ENCODE results near the gene DIAPH1.

The DIAPH1 gene

GRCh38 chr5:141524604-141525597, 93.9 kb downstream of the DIAPH1 start:
- DNase-seq (ENCODE audit: insufficient read length, low spot score) = peak; percentile 86
- peak; percentile 92 for FAIRE-seq

GRCh38 chr5:141523991-141524390, 94.8 kb downstream of the DIAPH1 start:
- FAIRE-seq (no peak), DNase-seq (ENCODE audit: insufficient read length, low spot score) (no peak)

- DNase-seq (ENCODE audit: insufficient read length, low spot score) (no peak), FAIRE-seq (no peak)
Observed at GRCh38 chr5:141522301-141522700, 96.5 kb downstream of the DIAPH1 start.

GRCh38 chr5:141521244-141521781, 97.5 kb downstream of the DIAPH1 start:
- DNase-seq (ENCODE audit: insufficient read length, low spot score) = peak; percentile 78
- FAIRE-seq = peak; percentile 76

- no peak for FAIRE-seq
- no peak for DNase-seq (ENCODE audit: insufficient read length, low spot score)
Observed at GRCh38 chr5:141519605-141520565, 98.9 kb downstream of the DIAPH1 start.

- no peak for FAIRE-seq
- no peak for DNase-seq (ENCODE audit: insufficient read length, low spot score)
Observed at GRCh38 chr5:141518618-141519015, 100.2 kb downstream of the DIAPH1 start.

GRCh38 chr5:141517880-141518617, 100.8 kb downstream of the DIAPH1 start:
- no peak for DNase-seq (ENCODE audit: insufficient read length, low spot score)
- FAIRE-seq = no peak

- DNase-seq (ENCODE audit: insufficient read length, low spot score) (no peak), FAIRE-seq (no peak)
Observed at GRCh38 chr5:141517312-141517711, 101.5 kb downstream of the DIAPH1 start.

GRCh38 chr5:141516672-141517025, 102.2 kb downstream of the DIAPH1 start:
- DNase-seq (ENCODE audit: insufficient read length, low spot score) = no peak
- no peak for FAIRE-seq

GRCh38 chr5:141515946-141516671, 102.7 kb downstream of the DIAPH1 start:
- DNase-seq (ENCODE audit: insufficient read length, low spot score) (no peak), FAIRE-seq (no peak)

GRCh38 chr5:141515141-141515540, 103.7 kb downstream of the DIAPH1 start:
- DNase-seq (ENCODE audit: insufficient read length, low spot score) (no peak), FAIRE-seq (no peak)

GRCh38 chr5:141514330-141515133, 104.3 kb downstream of the DIAPH1 start:
- DNase-seq (ENCODE audit: insufficient read length, low spot score) (peak; percentile 57), FAIRE-seq (no peak)

GRCh38 chr5:141513627-141514329, 105.0 kb downstream of the DIAPH1 start:
- FAIRE-seq = peak; percentile 69
- DNase-seq (ENCODE audit: insufficient read length, low spot score) = peak; percentile 20

GRCh38 chr5:141512911-141513626, 105.7 kb downstream of the DIAPH1 start:
- FAIRE-seq (peak; percentile 74), DNase-seq (ENCODE audit: insufficient read length, low spot score) (no peak)

GRCh38 chr5:141512390-141512910, 106.3 kb downstream of the DIAPH1 start:
- no peak for FAIRE-seq
- no peak for DNase-seq (ENCODE audit: insufficient read length, low spot score)

GRCh38 chr5:141511771-141512325, 107.0 kb downstream of the DIAPH1 start:
- no peak for DNase-seq (ENCODE audit: insufficient read length, low spot score)
- FAIRE-seq = no peak

Data from HTR-8/SVneo (cell line).